Prostate gland (tissue), 2 donors: Measurements from ENCODE around the gene LGALS3BP. TPM values are rescaled to one million over a fixed set of nuclear protein-coding genes. Genes with fewer than 3 reads are reported as not detected.

Source experiments
- DNase-seq: peaks from one replicate; pipeline ENCODE4 v3.0.0-alpha.2; 2019; ENCODE audit warnings: low spot score
- H3K27ac ChIP-seq, 2 donors: fragments of 200-600 bp; sonication (generic); 2 replicates each; pipeline ENCODE4 v1.5.1; 2017 to 2019
- H3K27me3 ChIP-seq: fragments of 200-600 bp; sonication (generic); replicated peaks from 2 replicates; pipeline ENCODE4 v1.5.1; 2019; ENCODE audit not compliant: insufficient read depth
- H3K36me3 ChIP-seq, 2 donors: fragments of 200-600 bp; sonication (generic); 1 replicate in 1 of 2; 2 replicates in 1 of 2; pipeline versions ENCODE4 v1.5.1 to v1.8.1; 2017 to 2019
- H3K4me1 ChIP-seq: fragments of 200-600 bp; sonication (generic); replicated peaks from 2 replicates; pipeline ENCODE4 v1.5.1; 2019
- H3K4me3 ChIP-seq, 2 donors: fragments of 200-600 bp; sonication (generic); 2 replicates each; pipeline ENCODE4 v1.5.1; 2017 to 2019
- H3K9me3 ChIP-seq: fragments of 200-600 bp; sonication (generic); 2 replicates; pipeline ENCODE4 v1.5.1; 2017
- POLR2A ChIP-seq: fragments of 450-650 bp; IDR thresholded peaks from one replicate; pipeline ENCODE4 v1.6.1; 2016; ENCODE audit warnings: antibody characterized with exemption, mild to moderate bottlenecking
- POLR2AphosphoS5 ChIP-seq: sonication (generic); formaldehyde crosslinking; IDR thresholded peaks from one replicate; pipeline ENCODE4 v1.6.1; 2017; ENCODE audit warnings: antibody characterized with exemption
- WGBS: methylation state at CpG from one replicate; pipeline ENCODE4 v1.1.5; 2018; 5-methylcytosine and 5-hydroxymethylcytosine counted together
- intact Hi-C: fragments of 100-400 bp; cut with DNase I; formaldehyde crosslinking; loops from one replicate; pipeline ENCODE4 v1.14.2; 2022
- total RNA-seq, 2 donors: library from RNA; depleted of rRNA; stranded (reverse); fragments of >200 nt; gene quantifications; one replicate each; pipeline ENCODE4 v1.1.0, GENCODE V29; 2016
- TF ChIP-seq, protein P1 (sequence below), 4 experiments: fragments of 200-600 bp in 2 of 4; fragments of 450-650 bp in 2 of 4; sonication (generic) in 2 of 4; IDR thresholded peaks; 1 replicate in 3 of 4; 2 replicates in 1 of 4; pipeline ENCODE4 v1.5.1; 2016 to 2019; ENCODE audit warnings: antibody characterized with exemption in 4 of 4, mild to moderate bottlenecking in 2 of 4, moderate library complexity in 2 of 4

The LGALS3BP gene
- total RNA-seq, 2 donors from 2014 or later, result 570 to 890 TPM

GRCh38 chr17:78924481-78925151 lies 55.1 kb downstream of the LGALS3BP start:
- H3K27me3 ChIP-seq, result no peaks in the 10 kb centered on the region
- peaks cover 6% of the 10 kb centered on the region for H3K4me1 ChIP-seq
- WGBS, result under 1% methylated on average over 34 of the region's 64 CpGs
- H3K9me3 ChIP-seq, result no peaks in the 10 kb centered on the region
- H3K4me3 ChIP-seq, result peak overlapping the region; percentile 49 to 58
- H3K36me3 ChIP-seq, result no peaks in the 10 kb centered on the region
- no peak for DNase-seq
- TF ChIP-seq POLR2AphosphoS5 (no peak), POLR2A (no peak)
- TF ChIP-seq, protein P1, sequence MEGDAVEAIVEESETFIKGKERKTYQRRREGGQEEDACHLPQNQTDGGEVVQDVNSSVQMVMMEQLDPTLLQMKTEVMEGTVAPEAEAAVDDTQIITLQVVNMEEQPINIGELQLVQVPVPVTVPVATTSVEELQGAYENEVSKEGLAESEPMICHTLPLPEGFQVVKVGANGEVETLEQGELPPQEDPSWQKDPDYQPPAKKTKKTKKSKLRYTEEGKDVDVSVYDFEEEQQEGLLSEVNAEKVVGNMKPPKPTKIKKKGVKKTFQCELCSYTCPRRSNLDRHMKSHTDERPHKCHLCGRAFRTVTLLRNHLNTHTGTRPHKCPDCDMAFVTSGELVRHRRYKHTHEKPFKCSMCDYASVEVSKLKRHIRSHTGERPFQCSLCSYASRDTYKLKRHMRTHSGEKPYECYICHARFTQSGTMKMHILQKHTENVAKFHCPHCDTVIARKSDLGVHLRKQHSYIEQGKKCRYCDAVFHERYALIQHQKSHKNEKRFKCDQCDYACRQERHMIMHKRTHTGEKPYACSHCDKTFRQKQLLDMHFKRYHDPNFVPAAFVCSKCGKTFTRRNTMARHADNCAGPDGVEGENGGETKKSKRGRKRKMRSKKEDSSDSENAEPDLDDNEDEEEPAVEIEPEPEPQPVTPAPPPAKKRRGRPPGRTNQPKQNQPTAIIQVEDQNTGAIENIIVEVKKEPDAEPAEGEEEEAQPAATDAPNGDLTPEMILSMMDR (IDR thresholded peaks at IDR 0.05), result no peak
- intact Hi-C loops, result loop anchor here (5.0 kb wide), 1 partner anchor 42 kb away; no protein-coding TSS in a partner anchor
- H3K27ac ChIP-seq, result peak overlapping the region; percentile 88 to 90

DNA sequence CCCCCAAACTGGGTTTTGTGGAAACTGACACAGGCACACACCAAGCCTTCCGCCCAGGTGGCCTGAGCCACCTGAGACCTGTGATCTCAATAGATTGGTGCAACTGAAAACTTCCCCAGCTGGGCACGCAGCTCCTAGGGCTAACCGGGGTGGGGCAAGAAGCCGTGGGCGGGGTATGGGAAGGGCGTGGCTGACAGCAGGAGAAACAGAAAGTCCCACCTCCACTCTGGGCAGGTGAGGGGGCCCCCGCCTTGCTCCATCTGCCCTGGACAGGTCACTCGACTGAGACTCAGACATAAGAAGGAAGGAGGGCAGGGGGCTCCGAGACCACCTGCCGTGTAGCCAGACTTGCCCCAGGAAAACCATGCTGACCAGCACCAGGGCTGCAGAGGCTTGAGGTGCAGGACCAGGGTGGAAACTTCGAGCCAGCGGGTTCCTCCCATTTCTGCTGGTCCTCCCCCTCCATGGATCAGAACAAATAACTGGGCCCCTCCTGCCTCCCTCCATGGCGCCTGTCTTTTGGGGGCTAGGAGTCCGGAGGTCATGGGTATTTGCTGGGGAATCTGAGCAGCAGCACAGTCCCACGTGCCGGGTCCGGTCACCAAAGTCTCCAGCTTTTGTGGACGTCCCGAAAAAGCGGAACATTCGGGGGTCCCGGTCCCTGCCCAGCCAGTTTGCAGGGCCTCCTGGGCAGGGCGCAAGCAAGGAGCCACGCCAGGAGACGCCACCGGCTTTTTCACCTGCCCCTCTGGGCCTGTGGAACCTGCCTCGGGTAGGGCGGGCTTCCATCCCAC lies 55.9 kb downstream of the LGALS3BP start:
- H3K4me3 ChIP-seq, result peak overlapping the region; percentile 49 to 58
- peak; percentile 75 for DNase-seq
- no peaks in the 10 kb centered on the region for H3K9me3 ChIP-seq
- WGBS, result 3% methylated on average over 26 of the region's 28 CpGs
- peak overlapping the region; percentile 88 to 90 for H3K27ac ChIP-seq
- intact Hi-C loops, result loop anchor here (5.0 kb wide), 1 partner anchor 42 kb away; no protein-coding TSS in a partner anchor
- H3K4me1 ChIP-seq, result peaks cover 6% of the 10 kb centered on the region
- no peaks in the 10 kb centered on the region for H3K36me3 ChIP-seq
- peak; percentile 42 for TF ChIP-seq POLR2A
- TF ChIP-seq, protein P1 (IDR thresholded peaks at IDR 0.05), result no peak
- TF ChIP-seq POLR2AphosphoS5, result peak; percentile 60
- H3K27me3 ChIP-seq, result no peaks in the 10 kb centered on the region

GRCh38 chr17:78922816-78923498 lies 56.8 kb downstream of the LGALS3BP start:
- no peaks in the 10 kb centered on the region for H3K9me3 ChIP-seq
- DNase-seq, result no peak
- H3K27ac ChIP-seq, result peak overlapping the region; percentile 88 to 90
- intact Hi-C loops, result loop anchor here (5.0 kb wide), 1 partner anchor 41 kb away; no protein-coding TSS in a partner anchor
- WGBS, result 51% methylated on average over 13 of the region's 13 CpGs
- H3K36me3 ChIP-seq, result no peaks in the 10 kb centered on the region
- peak overlapping the region in 1 of 2 donors; percentile 58 for H3K4me3 ChIP-seq
- no peaks in the 10 kb centered on the region for H3K27me3 ChIP-seq
- H3K4me1 ChIP-seq, result peaks cover 6% of the 10 kb centered on the region
- TF ChIP-seq, protein P1 (IDR thresholded peaks at IDR 0.05), result no peak
- no peak for TF ChIP-seq POLR2A
- no peak for TF ChIP-seq POLR2AphosphoS5

GRCh38 chr17:78921437-78921971 lies 58.2 kb downstream of the LGALS3BP start:
- H3K36me3 ChIP-seq, result no peaks in the 10 kb centered on the region
- no peaks in the 10 kb centered on the region for H3K9me3 ChIP-seq
- peak overlapping the region; percentile 37 to 42 for H3K27ac ChIP-seq
- peaks cover 6% of the 10 kb centered on the region for H3K4me1 ChIP-seq
- no peak for DNase-seq
- 18% methylated on average over 8 of the region's 8 CpGs for WGBS
- H3K27me3 ChIP-seq, result no peaks in the 10 kb centered on the region
- H3K4me3 ChIP-seq, result no peak overlapping the region
- TF ChIP-seq POLR2AphosphoS5 (no peak), POLR2A (no peak)
- TF ChIP-seq, protein P1 (IDR thresholded peaks at IDR 0.05), result no peak
- intact Hi-C loops, result loop anchor here (5.0 kb wide), 1 partner anchor 39 kb away; no protein-coding TSS in a partner anchor

Other genes starting within 250 kb of the LGALS3BP start
- gene CYTH1, start 197.7 kb downstream of the LGALS3BP start, total RNA-seq, result 10 to 100 TPM; 65.2 to 73.9 TPM
- 10 to 100 TPM; 31.2 to 66.6 TPM for gene USP36, start 139.1 kb downstream of the LGALS3BP start, total RNA-seq
- 1 to 10 TPM; 2.2 to 8.2 TPM for gene CEP295NL, start 76.7 kb downstream of the LGALS3BP start, total RNA-seq
- gene TIMP2, start 54.5 kb downstream of the LGALS3BP start, total RNA-seq, result 100 to 1,000 TPM in 1 of 2 donors, 10 to 100 TPM in 1; 54.5 to 500 TPM
- 100 to 1,000 TPM in 1 of 2 donors, 10 to 100 TPM in 1; 89.7 to 201 TPM for gene CANT1, start 29.8 kb upstream of the LGALS3BP start, total RNA-seq
- gene C1QTNF1, start 44.2 kb upstream of the LGALS3BP start, total RNA-seq, result 10 to 100 TPM; 16.3 to 57.9 TPM
- 10 to 100 TPM; 19.4 to 45.7 TPM for gene ENGASE, start 94.9 kb upstream of the LGALS3BP start, total RNA-seq